ENCODE results near the gene BID.
"Not testable (repeated sequence)": the region's sequence is repeated elsewhere in the genome, so short reads cannot be mapped to it uniquely, and the experiment has no call there.

BID gene

DNA sequence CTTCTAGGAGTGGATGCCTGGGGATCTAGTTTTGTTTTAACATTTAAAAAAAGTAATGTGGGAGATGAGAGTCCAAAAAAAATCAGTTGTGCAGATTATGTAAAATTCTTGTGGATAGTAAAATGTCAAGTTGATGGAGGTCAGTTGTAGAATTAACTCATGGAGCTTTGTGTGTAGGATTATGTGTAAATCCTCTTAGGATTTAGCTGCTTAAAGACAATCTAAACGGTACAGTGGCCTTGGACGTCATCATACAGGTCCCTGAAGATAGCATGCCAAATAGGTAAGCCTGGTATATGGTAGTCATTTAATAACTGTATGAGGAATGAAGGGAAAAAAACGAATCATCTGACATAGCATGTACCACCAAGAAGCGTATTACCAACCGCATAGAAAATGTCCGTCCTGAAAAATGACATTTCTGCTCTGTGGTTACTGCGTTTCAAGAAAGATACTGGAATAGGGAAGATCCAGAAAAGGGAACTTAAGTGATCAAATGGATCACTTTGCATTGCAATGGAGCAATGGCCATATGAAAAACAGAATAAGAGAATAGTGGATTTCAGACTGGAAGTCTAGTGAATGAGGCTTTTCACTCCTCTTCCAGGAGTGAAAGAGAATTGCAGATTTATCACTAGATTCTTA, 74.5 kb downstream of the BID start:
- no peak for DNase-seq (ENCODE audit: low spot score)

DNA sequence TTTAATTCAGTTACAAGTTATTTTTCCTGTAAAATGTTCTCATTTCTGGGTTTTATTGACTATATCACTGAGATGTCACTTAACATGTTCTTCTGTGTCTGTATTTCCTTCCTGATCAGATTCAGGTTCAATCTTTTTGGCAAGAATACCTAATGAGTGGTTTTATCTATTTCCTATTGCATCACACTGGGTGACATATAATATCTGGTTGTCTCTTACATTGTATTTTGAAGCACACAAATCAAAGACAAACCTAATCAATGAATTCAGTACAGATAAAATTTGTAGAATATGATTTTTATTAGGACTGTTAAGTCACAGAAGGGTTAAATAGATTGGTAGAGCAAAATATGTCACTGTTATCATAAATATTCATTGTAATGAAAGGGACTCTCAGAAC, 75.3 kb downstream of the BID start:
- DNase-seq (ENCODE audit: low spot score): no peak

DNA sequence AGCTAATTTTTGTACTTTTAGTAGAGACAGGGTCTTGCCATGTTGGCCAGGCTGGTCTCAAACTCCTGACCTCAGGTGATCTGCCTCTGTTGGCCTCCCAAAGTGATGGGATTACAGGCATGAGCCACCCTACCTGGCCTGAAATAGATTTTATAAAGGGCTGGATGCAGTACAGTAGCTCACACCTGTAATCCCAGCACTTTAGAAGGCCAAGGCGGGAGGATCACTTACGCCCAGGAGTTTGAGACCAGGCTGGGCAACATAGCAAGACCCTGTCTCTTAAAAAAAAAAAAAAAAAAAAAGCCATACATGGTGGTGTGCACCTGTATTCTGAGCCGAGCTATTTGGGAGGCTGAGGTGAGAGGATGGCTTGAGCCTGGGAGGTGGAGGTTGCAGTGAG, 76.0 kb downstream of the BID start:
- DNase-seq (ENCODE audit: low spot score): not testable (repeated sequence)

DNA sequence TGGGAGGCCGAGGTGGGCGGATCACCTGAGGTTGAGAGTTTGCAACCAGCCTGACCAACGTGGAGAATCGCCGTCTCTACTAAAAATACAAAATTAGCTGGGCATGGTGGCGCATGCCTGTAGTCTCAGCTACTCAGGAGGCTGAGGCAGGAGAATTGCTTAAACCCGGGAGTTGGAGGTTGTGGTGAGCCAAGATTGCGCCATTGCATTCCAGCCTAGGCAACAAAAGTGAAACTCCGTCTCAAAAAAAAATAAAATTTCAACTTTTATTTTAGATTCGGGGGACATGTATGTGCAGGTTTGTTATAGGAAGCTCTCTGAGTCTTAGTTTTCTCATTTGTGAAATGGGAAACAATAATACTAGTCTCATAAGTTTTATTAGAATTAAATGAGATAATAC, 77.1 kb downstream of the BID start:
- not testable (repeated sequence) for DNase-seq (ENCODE audit: low spot score)

DNA sequence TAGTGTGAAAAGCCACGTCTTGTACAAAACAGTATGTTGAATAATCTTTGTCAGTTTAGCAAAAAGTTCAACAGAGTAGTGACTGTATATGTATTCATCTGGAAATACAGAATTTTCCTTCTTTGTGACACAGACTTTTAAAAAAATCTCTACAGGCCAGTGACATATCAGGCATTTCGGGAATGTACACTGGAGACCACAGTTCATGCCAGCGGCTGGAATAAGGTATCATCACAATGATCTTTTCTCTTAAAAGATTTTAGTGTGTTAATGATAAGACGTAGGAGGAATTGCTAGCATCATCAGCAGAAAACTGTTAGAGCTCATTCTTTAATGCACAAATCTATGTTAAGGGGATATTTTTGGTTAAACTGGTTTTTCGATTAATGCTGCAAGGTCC, 78.3 kb downstream of the BID start:
- DNase-seq (ENCODE audit: low spot score): peak; percentile 56

DNA sequence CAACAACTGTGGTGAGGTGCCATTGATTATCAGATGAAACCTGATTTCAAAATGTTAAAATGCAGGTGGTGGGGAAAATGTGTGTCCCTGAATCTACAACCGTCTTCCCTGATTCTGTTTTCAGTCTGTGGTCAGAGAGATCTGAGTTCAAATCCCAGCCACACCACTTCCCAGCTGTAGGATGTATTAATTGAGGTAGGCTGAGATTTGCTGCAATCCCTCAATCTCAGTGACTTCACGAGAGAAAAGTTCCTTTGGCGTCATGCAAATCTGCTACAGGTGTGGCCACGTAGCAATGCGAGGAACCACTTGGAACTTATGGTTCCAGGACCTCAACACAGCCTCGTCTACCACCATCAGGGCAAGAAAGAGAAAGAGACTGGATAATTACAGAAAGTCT, 79.5 kb downstream of the BID start:
- DNase-seq (ENCODE audit: low spot score): no peak

DNA sequence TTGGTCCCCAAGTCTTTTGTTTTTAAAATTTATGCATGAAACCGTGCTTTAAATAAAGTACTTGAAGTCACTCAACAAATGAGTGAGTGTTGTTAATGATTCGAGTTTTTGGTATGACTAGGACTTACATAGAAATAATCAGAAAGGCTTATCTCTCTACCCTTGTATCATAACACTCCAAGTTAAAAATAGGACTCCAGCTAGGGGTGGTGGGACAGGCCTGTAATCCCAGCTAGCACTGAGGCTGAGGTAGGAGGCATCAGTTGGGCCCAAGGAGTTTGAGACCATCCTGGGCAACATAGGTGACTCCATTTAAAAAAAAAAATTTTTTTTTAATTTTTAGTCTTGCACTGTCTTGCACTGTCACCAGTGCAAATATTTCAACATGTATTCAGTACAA, 80.1 kb downstream of the BID start:
- DNase-seq (ENCODE audit: low spot score): no peak

DNA sequence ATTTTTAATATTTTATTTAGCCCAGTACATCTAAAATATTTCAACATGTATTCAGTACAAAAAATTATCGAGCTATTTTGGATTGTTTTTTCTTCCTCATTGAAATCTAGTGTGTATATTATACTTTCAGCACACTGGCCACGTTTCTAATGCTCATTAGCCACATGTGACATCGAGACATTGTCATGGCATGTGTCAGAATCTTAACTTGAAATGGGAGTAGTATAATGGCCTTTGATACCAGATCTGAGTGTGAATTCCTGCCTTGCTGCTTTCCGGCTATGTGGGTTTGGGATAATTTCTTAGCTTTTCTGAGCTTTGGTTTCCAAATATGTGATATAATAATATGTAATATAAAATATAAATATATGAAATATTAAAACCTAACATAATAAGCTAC, 81.4 kb downstream of the BID start:
- no peak for DNase-seq (ENCODE audit: low spot score)

DNA sequence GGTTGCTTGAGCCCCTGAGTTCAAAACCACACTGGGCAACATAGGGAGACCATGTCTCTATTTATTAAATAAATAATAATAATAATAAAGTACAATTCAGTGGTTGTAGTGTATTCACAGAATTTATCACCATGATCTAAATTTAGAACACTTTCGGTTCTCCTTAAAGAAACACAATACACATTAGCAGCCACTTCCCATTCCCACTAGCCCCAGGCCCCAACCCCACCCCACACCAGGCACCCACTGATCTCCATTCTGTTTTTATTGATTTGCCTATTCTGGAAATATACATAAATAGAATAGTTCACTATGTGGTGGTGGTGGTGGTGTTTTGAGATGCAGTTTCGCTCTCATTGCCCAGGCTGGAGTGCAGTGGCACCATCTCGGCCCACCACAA, 90.0 kb downstream of the BID start:
- DNase-seq (ENCODE audit: low spot score): no peak
